ENCODE measurements around the gene PACC1.

DNA sequence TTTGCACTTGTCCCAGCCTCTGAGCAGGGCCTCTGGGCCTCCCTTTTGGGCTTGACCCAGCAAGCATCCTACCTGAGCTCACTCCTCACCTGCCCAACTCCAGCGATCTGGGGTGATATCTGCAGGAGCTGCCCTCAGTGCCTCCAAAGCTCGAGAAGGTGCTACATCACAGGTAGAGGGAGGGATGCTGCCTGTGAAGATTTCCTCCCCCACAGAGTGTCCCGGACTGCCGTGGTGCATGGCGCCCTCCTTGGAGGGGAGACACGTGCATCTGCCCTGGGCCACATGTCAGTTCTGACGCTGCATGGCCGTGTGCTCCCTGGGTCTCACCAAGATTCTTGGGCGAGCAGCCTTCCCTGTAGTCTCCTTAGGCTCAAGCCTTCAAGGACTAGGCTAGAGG is 45.7 kb upstream of the PACC1 start:
- TF ChIP-seq, protein P1, sequence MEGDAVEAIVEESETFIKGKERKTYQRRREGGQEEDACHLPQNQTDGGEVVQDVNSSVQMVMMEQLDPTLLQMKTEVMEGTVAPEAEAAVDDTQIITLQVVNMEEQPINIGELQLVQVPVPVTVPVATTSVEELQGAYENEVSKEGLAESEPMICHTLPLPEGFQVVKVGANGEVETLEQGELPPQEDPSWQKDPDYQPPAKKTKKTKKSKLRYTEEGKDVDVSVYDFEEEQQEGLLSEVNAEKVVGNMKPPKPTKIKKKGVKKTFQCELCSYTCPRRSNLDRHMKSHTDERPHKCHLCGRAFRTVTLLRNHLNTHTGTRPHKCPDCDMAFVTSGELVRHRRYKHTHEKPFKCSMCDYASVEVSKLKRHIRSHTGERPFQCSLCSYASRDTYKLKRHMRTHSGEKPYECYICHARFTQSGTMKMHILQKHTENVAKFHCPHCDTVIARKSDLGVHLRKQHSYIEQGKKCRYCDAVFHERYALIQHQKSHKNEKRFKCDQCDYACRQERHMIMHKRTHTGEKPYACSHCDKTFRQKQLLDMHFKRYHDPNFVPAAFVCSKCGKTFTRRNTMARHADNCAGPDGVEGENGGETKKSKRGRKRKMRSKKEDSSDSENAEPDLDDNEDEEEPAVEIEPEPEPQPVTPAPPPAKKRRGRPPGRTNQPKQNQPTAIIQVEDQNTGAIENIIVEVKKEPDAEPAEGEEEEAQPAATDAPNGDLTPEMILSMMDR (IDR thresholded peaks at IDR 0.05 in 8 of 11, conservative IDR thresholded peaks at IDR 0.05 in 3 of 11): no peak
- no peak for TF ChIP-seq POLR2AphosphoS5 (IDR thresholded peaks at IDR 0.05)
